ENCODE results near the gene LMCD1.

LMCD1 gene, protein sequence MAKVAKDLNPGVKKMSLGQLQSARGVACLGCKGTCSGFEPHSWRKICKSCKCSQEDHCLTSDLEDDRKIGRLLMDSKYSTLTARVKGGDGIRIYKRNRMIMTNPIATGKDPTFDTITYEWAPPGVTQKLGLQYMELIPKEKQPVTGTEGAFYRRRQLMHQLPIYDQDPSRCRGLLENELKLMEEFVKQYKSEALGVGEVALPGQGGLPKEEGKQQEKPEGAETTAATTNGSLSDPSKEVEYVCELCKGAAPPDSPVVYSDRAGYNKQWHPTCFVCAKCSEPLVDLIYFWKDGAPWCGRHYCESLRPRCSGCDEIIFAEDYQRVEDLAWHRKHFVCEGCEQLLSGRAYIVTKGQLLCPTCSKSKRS

DNA sequence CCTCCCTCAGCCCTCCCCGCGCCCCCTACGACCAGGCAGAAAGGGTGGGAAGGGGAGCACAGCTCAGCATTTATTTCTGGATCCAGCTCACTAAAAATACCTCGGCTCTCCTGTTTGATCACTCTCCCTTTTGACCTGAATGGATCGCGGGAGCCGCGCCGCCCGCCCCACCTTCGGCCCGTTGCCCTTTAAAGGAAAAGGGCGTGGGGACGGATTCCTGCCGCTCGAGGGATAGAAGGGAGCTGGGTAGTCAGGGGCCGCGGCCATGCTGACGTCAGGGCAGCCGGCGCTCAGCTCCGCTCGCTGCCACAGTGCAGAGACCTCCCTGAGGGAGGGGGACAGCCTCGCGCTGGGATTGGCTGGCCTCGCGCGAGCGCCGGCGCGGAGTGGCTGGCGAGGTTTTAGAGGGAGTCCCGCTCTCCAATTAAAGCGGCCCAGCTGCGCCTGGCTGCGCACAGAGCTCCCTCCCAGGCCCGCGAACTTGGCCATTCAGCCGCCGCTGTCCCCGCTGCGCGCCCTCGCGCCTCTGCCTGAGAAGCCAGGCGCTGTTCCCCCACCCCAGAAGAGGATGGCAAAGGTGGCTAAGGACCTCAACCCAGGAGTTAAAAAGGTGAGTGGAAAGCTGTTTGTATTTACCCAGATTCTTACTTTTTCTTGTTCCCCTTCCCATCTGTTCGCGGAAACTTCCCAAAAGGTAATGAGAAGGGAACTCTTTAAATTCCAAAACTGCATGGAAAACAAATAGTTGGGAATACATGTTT lies at the start of gene LMCD1:
Gene LMCD1, plus strand, starts transcription at position 453 of the 761 bp plus-strand sequence. Its CDS starts 116 bp downstream, at position 569.
- in situ Hi-C loops (cut with MboI; ENCODE audit: low sequenced_read_pairs), result no loop called here

DNA sequence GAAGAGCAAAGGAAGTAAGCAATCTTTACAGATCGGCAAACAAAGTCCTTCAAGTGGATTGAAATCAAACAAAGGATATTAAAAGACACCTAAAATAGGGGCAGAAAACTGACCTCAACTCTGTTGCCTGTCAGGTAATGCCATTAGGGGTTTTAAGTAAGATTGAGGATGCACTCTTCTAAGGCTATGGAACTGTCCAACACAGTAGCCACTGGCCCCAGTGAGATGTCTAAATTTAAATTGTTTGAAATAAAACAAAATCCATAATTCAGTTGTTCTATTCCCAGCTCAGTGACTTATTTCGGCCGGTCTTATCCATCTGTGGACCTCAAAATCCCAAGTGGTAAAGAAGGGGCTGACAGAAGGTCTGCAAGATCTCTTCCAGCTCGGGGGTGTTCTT lies 49.5 kb upstream of the LMCD1 start:
- in situ Hi-C loops (cut with MboI; ENCODE audit: low sequenced_read_pairs), result no loop called here

DNA sequence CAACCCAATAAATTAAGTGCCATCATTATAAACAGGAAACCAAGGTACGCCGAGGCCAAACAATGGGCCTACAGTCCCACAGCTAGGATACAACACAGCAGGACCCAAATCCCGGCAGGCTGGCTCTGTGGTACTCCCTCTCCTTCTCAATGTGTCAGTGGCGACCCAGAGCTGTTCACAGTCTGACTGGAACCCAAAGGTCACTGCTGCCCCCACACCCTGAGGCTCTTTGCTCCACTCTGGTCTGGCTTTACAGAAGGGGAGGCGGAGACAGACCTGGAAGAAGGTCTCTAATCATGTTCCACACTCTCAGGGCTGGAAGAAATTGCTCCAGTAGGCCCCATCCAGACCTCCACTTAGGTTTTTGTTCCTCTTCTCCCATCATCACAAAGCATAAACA lies 48.5 kb upstream of the LMCD1 start:
- in situ Hi-C loops (cut with MboI; ENCODE audit: low sequenced_read_pairs), result no loop called here

DNA sequence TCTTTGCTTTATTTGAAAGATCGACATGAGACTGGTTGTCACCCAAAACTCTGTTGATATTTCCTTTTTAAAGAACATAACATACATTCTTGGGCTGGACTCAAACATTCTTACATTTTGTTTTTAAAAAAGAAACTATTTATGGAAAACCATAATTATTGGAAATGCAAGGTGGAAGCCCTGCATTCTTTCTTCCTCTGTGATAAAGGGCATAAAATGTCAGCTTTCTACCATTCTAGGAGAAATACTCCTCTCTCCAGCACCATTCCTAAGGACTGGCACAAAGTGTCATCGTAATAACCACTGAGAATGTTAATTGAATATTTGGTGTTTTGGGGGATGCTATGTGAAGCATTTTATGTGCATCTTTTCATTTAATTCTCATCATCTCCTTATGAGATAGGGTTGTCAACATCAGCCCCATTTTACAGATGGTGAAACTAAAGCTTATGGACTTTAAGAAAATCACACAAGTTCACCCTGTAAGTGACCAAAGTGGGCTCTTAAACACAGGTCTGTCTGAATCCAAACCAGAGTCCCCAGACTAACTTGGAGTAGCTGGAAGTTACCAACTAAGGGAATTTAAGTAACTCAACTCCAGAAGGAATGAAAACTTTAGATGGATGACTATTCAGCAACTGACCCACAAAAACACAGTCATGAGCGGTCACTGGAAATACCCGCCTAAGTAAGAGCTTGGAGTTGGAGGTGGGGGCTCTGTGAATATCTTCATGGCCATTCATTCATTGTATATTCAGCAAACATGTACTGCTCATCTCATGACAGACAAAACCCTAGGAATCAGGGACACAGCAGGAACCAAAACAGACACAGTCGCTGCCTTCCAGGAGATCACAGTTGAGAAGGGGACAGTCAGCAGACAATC lies 45.9 kb upstream of the LMCD1 start:
- in situ Hi-C loops (cut with MboI; ENCODE audit: low sequenced_read_pairs), result no loop called here

DNA sequence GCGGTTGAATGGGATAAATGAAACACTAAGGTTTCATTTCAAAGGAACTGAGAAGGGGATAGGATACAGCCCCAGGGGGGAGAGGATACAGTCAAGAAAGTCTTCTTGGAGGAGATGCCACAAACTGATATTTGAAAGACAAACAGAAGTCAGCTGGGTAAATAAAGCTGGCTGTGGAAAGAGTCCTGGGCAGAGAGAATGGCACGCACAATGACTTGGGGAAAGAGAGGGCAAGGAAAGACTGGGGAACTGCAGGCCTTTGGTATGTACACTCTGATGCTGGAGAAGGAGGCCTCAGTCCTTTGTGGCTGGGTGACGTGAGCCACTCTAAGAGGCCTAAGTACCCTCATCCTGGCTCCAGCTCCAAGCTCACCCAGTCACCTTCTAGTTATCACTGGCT lies 45.2 kb upstream of the LMCD1 start:
- in situ Hi-C loops (cut with MboI; ENCODE audit: low sequenced_read_pairs), result no loop called here

DNA sequence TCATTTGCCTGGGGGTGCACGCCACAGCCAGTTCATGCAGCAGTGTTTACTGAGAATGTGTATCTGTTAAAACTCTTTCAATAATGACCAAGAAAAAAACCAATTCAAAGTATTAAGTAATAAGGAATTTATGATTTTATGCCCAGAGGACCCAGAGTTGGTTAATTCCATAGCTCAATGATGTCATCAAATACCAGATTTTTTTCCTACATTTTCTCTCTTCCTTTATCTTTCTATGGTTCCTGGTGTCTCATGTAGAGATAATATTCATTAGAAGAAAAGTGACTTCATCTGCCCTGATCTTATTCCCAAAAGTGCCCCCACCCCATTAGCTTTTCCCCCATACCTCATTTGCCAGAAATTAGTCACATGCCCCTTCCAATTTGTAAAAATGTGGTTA lies 44.6 kb upstream of the LMCD1 start:
- in situ Hi-C loops (cut with MboI; ENCODE audit: low sequenced_read_pairs), result no loop called here

DNA sequence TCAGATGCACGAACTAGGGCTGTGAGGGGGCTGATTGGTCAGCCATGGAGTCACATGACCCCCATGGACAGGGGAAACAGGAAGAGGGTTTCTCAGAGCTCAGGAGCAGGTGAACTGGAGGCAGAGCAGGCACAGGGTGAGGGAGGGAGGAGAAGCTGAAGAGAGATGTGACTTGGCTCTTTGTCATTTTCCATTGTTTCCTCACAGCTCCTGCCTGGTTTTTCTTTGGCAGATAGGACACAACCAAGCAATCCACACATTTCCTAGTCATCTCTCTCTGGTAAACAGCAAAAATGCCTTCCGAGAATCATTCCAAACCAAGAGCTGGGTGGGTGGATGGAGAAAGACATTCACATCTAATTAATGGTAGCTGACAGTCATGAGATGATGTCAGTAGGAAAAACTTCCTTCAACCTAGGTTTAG lies 43.4 kb upstream of the LMCD1 start:
- in situ Hi-C loops (cut with MboI; ENCODE audit: low sequenced_read_pairs), result no loop called here

DNA sequence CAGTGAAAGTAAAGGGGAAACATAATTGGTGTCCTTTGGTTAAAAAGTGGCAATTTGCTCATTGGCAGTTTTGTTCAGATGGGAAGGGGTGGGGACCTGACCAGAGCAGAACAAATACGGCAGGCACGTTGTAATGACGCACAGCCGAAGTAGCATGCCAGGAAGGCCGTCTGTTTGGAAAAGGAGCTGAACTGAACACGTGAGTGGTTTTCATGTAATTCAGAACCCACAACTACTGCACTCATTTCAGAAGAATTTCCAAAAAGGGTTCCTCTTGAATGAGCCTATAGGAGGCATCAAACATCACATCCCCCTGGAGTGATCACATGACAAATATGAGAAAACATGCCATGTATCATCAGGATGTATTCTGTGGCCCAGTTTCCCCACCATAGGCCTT lies 42.9 kb upstream of the LMCD1 start:
- in situ Hi-C loops (cut with MboI; ENCODE audit: low sequenced_read_pairs), result no loop called here

DNA sequence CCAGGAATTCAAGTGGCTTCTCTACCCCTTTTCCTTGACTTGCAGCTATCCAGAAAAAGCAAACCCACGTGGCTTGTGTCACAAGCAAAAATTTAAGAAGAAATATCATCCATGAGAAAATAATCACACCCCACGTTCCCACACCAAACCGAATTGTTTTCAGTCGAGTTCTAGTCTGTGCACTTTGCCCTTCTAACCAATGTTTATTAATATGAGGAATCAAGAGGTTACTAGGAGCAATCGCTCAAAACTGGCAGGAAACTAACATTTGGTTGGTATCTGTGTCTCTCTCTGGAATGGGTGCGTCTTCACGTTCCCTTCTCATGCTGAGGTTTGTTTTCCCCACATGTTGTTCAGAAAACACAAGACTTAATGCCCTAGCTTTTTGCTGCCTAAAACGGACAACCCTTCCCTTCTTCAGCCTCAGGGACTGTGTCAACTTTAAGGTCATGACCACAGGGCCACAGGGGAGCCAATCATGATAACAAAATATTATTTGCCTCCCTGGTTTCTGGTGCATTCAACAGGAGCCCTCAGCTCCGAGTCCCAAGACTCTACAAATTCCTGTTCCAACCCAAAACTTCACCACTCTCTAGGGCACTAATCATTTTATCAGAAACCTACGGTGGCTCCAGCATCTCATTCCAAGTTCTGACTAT lies 41.4 kb upstream of the LMCD1 start:
- in situ Hi-C loops (cut with MboI; ENCODE audit: low sequenced_read_pairs), result no loop called here

DNA sequence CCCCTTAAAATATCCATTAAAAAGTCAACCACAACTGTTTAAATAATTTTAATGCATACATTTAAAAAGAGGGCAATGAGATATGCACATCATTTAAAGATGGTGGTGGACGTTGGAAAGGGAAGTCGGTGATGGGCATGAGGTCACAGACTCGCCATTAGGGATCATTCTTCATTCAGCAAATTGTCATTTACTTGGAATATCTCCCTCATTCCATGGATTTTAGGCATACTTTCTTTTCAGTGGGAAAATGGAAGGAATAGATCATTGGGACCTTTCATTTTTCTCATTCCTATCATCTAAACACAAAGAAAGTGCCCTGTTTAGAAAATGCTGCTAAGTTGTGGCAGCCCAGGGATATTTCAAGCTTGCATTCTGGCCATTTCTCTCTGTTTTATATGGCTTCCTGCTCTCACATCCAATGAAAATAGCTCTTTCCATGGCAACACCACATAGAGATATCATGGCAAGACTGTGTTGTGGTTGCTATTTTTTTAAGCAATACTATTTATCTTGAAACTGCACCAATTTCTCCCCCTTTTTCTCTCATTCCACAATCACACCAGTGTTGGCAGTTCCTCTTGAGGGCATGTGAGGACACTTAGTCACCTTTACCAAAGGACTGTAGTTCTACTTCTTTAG lies 40.7 kb upstream of the LMCD1 start:
- in situ Hi-C loops (cut with MboI; ENCODE audit: low sequenced_read_pairs), result no loop called here

DNA sequence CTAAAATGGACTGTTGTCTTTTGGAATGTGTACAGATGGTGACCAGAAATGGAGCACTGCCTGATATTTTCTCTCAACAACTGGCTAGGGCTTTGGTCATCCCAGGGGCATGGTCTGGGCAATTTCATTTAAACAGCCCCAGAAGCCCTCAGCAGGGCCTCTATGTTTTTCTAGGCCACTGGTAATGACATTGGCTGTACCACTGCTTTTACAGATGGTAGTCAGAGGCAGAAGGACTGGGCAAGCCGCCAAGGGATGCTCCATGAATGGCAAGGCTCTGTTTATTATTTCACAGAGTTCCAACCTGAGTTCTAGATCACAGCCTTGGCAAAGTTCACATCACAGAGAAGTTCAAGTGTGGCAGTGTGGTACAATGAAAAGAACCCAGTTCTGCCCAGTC lies 37.0 kb upstream of the LMCD1 start:
- in situ Hi-C loops (cut with MboI; ENCODE audit: low sequenced_read_pairs), result no loop called here

DNA sequence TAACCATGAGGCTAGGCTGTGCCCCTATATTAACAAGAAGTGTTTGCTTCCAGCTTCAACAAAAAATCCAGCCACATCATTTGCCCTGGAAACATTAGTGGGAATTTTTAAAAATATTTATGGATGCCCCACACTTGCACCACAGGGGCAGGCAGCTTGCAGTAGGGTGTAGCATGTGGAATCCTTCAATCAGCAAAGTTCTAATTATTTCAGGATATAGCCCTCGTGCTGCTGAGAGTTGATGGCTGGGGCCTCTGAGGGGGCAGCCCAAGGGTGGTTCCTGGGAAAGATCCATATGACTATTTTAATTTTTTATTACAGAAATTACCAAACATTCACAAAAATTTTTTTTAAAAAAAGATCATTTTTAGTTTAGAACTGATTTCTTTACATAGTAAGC lies 35.1 kb upstream of the LMCD1 start:
- in situ Hi-C loops (cut with MboI; ENCODE audit: low sequenced_read_pairs), result no loop called here

DNA sequence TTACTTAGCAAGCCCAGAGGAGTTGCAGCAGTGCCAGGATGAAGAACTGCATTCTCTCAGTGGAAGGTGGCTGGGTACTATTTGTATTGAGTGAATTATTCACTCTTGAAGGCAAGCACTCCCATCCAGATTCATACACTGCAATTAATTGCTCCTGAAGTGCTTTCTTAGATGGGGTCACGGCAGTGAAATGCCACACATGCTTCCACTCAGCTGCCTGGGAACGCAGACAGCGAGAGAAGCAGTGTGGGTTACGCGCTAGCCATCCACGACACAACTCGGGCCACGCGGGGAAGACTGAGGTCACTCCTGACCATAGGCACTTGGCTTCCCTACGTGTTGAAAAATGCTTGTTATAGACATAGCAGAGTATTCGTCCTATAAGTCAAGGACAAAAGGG lies 30.8 kb upstream of the LMCD1 start:
- in situ Hi-C loops (cut with MboI; ENCODE audit: low sequenced_read_pairs), result no loop called here

DNA sequence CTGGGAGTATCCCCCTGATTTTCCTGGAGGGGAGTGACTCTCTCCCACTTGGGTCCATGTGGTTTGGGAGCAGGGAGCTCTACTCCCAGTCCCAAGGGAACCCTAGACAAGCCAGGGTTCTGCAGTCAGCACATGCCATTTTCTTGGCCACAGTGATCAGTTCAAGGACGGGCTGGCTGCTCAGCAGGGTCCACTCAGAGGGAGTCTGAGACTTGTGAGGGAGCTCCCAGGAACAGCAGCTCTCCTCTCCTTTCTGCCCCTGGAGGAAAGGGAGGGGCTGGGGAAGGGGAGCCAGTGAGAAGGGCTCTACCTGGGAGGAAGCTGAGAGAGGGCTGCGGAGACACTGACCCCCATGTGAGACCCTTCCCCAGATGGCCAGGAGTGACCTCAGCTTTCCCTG lies 29.1 kb upstream of the LMCD1 start:
- in situ Hi-C loops (cut with MboI; ENCODE audit: low sequenced_read_pairs), result no loop called here

DNA sequence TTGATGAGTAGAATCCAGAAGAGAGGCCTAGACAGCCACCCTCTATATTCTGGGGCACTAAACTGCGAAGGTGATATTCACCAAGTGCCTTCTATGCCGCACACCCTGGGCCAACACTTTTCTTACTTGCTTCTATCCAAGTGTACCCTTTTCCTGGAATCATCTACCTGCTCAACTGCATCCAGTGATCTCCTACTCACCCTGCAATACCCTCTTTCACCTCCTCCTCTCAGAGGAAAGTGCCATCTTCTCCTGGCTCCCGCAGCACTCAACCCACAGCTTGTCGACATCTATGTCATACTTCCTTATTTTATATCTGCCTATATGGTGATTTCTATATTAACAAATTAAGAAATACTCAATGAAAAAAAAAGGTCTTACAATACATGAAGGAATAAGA lies 28.6 kb upstream of the LMCD1 start:
- in situ Hi-C loops (cut with MboI; ENCODE audit: low sequenced_read_pairs), result no loop called here

DNA sequence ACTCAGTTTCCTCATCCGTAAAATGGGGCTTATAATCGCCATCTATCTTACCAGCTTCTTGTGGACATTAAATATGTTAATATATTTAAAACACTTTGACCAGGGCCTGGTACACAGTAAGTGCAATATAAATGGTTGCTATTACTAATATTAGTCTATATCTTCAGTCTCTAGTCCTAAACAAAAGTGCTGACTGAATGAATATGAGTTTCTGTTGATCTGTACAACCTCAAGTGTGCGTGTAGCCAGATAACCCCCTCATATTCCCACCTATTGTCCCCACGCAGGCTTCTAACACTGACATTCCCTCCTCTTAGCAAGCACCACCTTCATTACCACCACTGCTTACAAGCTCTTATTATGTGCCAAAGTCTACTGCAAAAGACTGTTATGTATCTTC lies 27.6 kb upstream of the LMCD1 start:
- in situ Hi-C loops (cut with MboI; ENCODE audit: low sequenced_read_pairs), result no loop called here

DNA sequence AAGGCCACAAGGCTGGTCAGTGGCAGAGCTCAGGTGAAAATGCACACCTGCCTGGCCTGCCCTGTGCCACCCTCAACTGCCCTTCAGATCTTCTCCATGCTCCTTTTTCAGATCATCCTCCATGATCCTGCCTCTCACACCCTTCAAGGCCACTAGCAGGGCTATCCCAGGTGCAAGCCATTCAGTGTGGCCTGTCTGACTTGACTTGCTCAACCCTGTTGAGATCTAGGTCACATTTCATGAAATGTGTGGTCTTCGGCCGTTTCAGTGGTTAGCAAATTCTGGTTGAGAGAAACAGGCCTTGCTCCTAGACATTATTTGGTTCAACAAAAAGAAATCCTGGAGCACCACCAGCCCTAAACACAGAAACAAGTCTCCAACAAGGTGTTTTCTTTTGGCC lies 26.6 kb upstream of the LMCD1 start:
- in situ Hi-C loops (cut with MboI; ENCODE audit: low sequenced_read_pairs), result no loop called here

DNA sequence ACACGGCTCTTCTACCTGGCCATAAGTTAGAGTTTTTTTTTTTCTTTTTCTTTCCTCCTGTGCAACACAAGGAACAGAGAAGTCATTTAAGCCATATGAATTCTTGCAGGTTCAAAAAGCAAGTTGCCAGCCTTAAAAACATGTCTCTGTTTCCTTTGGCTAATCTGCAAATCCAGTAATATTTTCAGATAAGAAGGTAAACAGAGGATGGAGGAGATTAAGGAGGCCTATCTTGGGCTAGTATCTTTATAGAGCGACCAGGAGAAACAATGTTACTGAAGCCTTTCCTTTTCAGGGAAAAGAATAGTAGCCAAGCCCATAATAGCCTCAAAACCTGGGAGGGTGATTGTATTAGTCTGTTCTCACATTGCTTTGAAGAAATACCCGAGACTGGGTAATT lies 20.9 kb upstream of the LMCD1 start:
- in situ Hi-C loops (cut with MboI; ENCODE audit: low sequenced_read_pairs), result no loop called here

DNA sequence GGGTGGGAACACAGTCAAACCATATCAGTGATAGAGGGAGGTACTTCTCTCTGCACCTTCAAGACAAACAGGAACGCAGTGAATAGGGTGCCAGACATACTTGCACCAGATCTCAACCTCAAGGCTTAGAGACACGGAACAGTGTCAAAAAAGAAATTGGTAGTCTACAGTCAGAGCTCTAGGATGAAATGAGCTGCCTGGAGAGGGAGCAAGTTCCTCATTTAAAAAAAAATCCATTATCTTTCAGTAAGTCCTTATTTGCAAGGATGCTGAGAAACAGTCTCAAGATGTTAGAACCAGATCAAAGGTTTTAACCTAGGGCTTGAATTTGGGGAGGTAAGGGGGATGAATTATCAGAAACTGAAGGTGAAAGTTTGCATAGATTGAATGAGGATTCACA lies 20.2 kb upstream of the LMCD1 start:
- in situ Hi-C loops (cut with MboI; ENCODE audit: low sequenced_read_pairs), result no loop called here

DNA sequence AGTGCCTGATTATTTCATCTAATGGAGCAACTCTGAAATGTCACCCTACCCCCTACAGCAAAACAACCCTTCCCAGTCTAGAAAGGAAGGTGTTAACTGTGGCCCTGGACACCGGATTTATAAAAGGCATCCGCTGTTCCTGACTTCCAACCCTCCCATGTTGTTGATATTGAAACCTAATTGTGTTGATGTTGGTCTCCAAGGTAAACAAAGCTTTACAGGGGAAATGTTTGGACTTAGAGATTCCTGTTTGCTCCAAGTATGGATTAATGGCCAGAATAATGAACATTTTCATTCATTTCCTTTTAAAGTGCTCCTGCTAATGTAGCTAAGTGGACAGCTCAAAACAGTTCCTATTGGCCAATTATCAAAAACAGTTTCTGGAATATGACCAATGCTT lies 19.4 kb upstream of the LMCD1 start:
- in situ Hi-C loops (cut with MboI; ENCODE audit: low sequenced_read_pairs), result no loop called here

Measured in HL-60/S4 treated with phorbol 12-myristate 13-acetate at 8.2 ng/mL for 4 days and 3 days (cell line).